Lung (tissue), 12 donors: Measurements from ENCODE around the gene PTPN14. TPM values are rescaled to one million over a fixed set of nuclear protein-coding genes. Genes with fewer than 3 reads are reported as not detected.

Experiments used
- ATAC-seq: fragments of 200-7000 bp; cut with Tn5 transposase; one replicate; pipeline ENCODE4 v1.9.1; 2020; ENCODE audit warnings: moderate number of reproducible peaks; ENCODE audit not compliant: insufficient read depth, low FRiP score
- DNase-seq, 3 donors: peaks; one replicate each; pipeline ENCODE4 v3.0.0-alpha.2; 2013 to 2017
- H3K27ac ChIP-seq, 2 donors: one replicate each; pipeline ENCODE4 v1.5.1; 2013; ENCODE audit warnings: mild to moderate bottlenecking in 2 of 2, moderate library complexity in 2 of 2, control low read depth in 1 of 2, inconsistent platforms in 1 of 2, low read depth in 1 of 2, low read length in 1 of 2
- H3K27me3 ChIP-seq, 3 donors: one replicate each; pipeline ENCODE4 v1.5.1; 2013; ENCODE audit warnings: low read length in 2 of 3; ENCODE audit not compliant: control insufficient read depth in 3 of 3, insufficient read depth in 3 of 3
- H3K36me3 ChIP-seq, 4 donors: one replicate each; pipeline ENCODE4 v1.5.1; 2013; ENCODE audit warnings: low read length in 4 of 4, mild to moderate bottlenecking in 1 of 4, moderate library complexity in 1 of 4; ENCODE audit not compliant: control insufficient read depth in 4 of 4, insufficient read depth in 4 of 4
- H3K4me1 ChIP-seq, 5 donors: one replicate each; pipeline ENCODE4 v1.5.1; 2013; ENCODE audit warnings: low read length in 5 of 5, mild to moderate bottlenecking in 2 of 5, moderate library complexity in 1 of 5; ENCODE audit not compliant: control insufficient read depth in 5 of 5, insufficient read depth in 5 of 5
- H3K4me3 ChIP-seq: one replicate; pipeline ENCODE4 v1.5.1; 2013; ENCODE audit warnings: mild to moderate bottlenecking, control low read depth, moderate library complexity
- H3K9ac ChIP-seq, 2 donors: one replicate each; pipeline ENCODE4 v1.5.1; 2013; ENCODE audit warnings: low read length in 2 of 2, control low read depth in 1 of 2; ENCODE audit not compliant: insufficient read depth in 1 of 2
- H3K9me3 ChIP-seq, 4 donors: one replicate each; pipeline ENCODE4 v1.5.1; 2013; ENCODE audit warnings: low read length in 3 of 4, mild to moderate bottlenecking in 1 of 4, moderate library complexity in 1 of 4; ENCODE audit not compliant: control insufficient read depth in 4 of 4, insufficient read depth in 3 of 4
- WGBS, 2 donors: extraction: QIAGEN DNeasy Blood & Tissue Kit; methylation state at CpG; one replicate each; pipeline ENCODE4 v1.1.7; 2013; 5-methylcytosine and 5-hydroxymethylcytosine counted together
- polyA plus RNA-seq, 2 donors: library from polyadenylated mRNA; stranded (reverse); fragments of 200-250 nt; gene quantifications; one replicate each; pipeline ENCODE4 v1.2.1, GENCODE V29; 2013
- total RNA-seq, 2 donors: library from RNA; depleted of rRNA in 1 of 2; stranded (reverse); fragments of >200 nt in 1 of 2; gene quantifications; one replicate each; pipeline ENCODE4 v1.2.1, GENCODE V29; 2014 to 2021
- TF ChIP-seq, protein P1 (sequence below): IDR thresholded peaks from 2 replicates; pipeline ENCODE4 v1.5.1; 2012; ENCODE audit warnings: mild to moderate bottlenecking; ENCODE audit errors: control extremely low read depth, extremely low read depth
- donor health status: control.
- donor health status: control.
- donor health status: Bipolar disorder and iron deficiency.
- donor health status: healthy.
- donor health status: DM: yes; HTN: yes; CAD: no.

Gene PTPN14
- total and polyA plus RNA-seq, 4 donors: 4.4 to 43.2 (median 15.2) TPM

DNA sequence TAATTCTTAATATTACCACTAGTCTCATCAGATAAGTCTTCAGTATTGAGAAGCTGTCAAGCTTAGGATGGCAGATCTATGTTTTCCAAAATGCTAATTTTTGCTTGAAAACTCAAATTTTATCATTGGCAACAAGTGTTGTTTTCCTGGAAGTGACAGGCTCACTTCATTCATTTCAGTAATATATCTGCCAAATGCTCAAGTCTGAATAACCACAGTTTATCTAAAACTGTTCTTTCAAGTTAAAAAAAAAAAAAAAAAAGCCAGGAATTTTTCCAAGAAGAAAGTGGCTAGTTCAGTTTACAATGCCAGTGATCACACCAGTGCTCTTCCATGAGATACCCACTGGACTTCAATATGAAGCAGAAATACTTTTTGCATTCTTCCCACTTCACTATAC is 249.9 kb downstream of the PTPN14 start:
- peaks cover 0 to 27% (median 11%) of the 10 kb centered on the region in 5 donors for H3K4me1 ChIP-seq
- no peaks in the 10 kb centered on the region for H3K9me3 ChIP-seq
- no peak overlapping the region for H3K27ac ChIP-seq
- H3K9ac ChIP-seq: no peak overlapping the region
- no peak overlapping the region for H3K4me3 ChIP-seq
- H3K27me3 ChIP-seq: no peaks in the 10 kb centered on the region
- no peak for DNase-seq
- H3K36me3 ChIP-seq: peaks cover 0 to 2% (median 0%) of the 10 kb centered on the region in 4 donors
- TF ChIP-seq, protein P1, sequence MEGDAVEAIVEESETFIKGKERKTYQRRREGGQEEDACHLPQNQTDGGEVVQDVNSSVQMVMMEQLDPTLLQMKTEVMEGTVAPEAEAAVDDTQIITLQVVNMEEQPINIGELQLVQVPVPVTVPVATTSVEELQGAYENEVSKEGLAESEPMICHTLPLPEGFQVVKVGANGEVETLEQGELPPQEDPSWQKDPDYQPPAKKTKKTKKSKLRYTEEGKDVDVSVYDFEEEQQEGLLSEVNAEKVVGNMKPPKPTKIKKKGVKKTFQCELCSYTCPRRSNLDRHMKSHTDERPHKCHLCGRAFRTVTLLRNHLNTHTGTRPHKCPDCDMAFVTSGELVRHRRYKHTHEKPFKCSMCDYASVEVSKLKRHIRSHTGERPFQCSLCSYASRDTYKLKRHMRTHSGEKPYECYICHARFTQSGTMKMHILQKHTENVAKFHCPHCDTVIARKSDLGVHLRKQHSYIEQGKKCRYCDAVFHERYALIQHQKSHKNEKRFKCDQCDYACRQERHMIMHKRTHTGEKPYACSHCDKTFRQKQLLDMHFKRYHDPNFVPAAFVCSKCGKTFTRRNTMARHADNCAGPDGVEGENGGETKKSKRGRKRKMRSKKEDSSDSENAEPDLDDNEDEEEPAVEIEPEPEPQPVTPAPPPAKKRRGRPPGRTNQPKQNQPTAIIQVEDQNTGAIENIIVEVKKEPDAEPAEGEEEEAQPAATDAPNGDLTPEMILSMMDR: no peak
- ATAC-seq: no peak

DNA sequence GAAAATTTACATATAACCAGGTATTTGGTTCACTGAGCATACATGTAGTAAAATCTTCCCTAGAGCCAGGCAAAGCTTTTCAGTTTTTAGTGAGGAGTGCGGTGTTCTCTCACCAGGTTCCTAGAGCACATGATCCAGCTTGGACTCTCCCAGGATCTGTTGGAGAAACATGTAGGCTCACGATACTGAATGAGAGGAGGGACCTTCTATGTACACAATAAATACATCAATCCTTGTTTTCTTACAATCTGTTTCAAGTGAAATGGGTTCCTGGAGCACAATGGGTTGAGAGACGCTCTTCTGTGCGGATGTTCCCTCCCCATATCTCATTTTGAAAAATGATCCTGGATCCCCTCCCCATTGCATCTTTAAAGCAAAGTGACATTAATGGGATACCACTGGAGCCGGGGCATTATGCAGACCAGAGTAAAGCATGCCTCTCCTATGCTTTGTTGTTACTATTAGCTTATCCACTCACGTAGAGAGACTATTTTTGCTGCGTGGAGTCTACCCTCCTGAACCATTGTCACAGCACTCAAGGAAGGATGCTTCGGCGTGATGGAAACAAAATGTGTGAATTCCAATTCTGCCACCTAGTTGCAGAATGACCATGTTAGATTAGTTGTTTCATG is 251.1 kb downstream of the PTPN14 start:
- ATAC-seq: no peak
- no peak for DNase-seq
- Histone ChIP-seq H3K9me3 (no peaks in the 10 kb centered on the region), H3K27ac (no peak overlapping the region), H3K36me3 (peaks cover 0 to 1% (median 0%) of the 10 kb centered on the region in 4 donors), H3K4me1 (peaks cover 0 to 35% (median 11%) of the 10 kb centered on the region in 5 donors), H3K4me3 (no peak overlapping the region), H3K27me3 (no peaks in the 10 kb centered on the region), H3K9ac (no peak overlapping the region)
- TF ChIP-seq, protein P1: no peak
- WGBS, 2 donors: 94 to 97% methylated on average over 9 of the region's 9 CpGs

Other genes with a start within 250 kb of the PTPN14 start
- 1 to 10 TPM; 2.0 to 9.7 TPM for gene CENPF, start 51.6 kb upstream of the PTPN14 start, total RNA-seq
- gene CENPF, start 51.6 kb upstream of the PTPN14 start, polyA plus RNA-seq: 1 to 10 TPM; 1.2 to 1.8 TPM